Activated CD4-positive, alpha-beta T cell treated with anti-CD3 and anti-CD28 coated beads, Interleukin-2, amount 10 ng/mL, durations not matched to agents 24 days and 14 days (primary cell): Measurements from ENCODE around the gene CCNY. TPM values are rescaled to one million over a fixed set of nuclear protein-coding genes. Genes with fewer than 3 reads are reported as not detected.

Source experiments
- DNase-seq: peaks from one replicate; pipeline ENCODE4 v3.0.0; 2022
- H3K27ac Mint-ChIP-seq: one replicate; pipeline ENCODE4 v1.8.0; 2022; ENCODE audit warnings: mild to moderate bottlenecking, mixed read lengths
- H3K27me3 Mint-ChIP-seq: one replicate; pipeline ENCODE4 v1.8.0; 2022; ENCODE audit warnings: mixed read lengths
- H3K36me3 Mint-ChIP-seq: one replicate; pipeline ENCODE4 v1.8.0; 2022; ENCODE audit warnings: low read depth, mild to moderate bottlenecking, mixed read lengths
- H3K4me1 Mint-ChIP-seq: one replicate; pipeline ENCODE4 v1.8.0; 2021; ENCODE audit warnings: mixed read lengths
- H3K4me3 Mint-ChIP-seq: one replicate; pipeline ENCODE4 v1.8.0; 2022; ENCODE audit warnings: mild to moderate bottlenecking, moderate library complexity, mixed read lengths
- H3K9me3 Mint-ChIP-seq: one replicate; pipeline ENCODE4 v1.8.0; 2021; ENCODE audit warnings: mixed read lengths
- intact Hi-C: fragments of 100-400 bp; cut with micrococcal nuclease; formaldehyde crosslinking; loops from one replicate; pipeline ENCODE4 v1.15.1; 2023
- total RNA-seq: library from RNA; stranded (reverse); gene quantifications from 2 replicates; pipeline ENCODE4 v1.2.3, GENCODE V29; 2022

Gene CCNY
- total RNA-seq, 1 donor from 2014 or later, result 58.8 TPM

DNA sequence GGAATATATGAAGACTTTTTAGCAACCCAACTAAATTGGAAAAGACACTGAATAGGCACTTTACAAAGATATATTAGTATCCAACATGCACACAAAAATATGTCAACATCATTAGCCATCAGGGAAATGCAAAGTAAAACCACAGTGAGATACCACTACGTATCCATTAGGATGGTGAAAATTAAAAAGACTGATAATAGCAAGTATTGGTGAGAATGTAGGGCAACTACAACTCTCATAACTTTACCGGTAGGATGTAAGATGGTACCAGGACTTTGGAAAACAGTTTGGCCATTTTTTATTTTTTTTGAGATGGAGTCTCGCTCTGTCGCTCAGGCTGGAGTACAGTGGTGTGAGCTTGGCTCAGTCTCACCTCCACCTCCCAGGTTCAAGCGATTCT, 13.7 kb upstream of the CCNY start:
- DNase-seq, result no peak
- no peaks in the 10 kb centered on the region for H3K9me3 Mint-ChIP-seq
- H3K27me3 Mint-ChIP-seq, result no peaks in the 10 kb centered on the region
- H3K36me3 Mint-ChIP-seq, result peaks cover 47% of the 10 kb centered on the region
- H3K27ac Mint-ChIP-seq, result no peak overlapping the region
- H3K4me3 Mint-ChIP-seq, result no peak overlapping the region
- H3K4me1 Mint-ChIP-seq, result no peaks in the 10 kb centered on the region
- intact Hi-C loops, result no loop called here

GRCh38 chr10:35324196-35324595, 12.1 kb upstream of the CCNY start:
- no peak for DNase-seq
- H3K36me3 Mint-ChIP-seq, result peaks cover 37% of the 10 kb centered on the region
- intact Hi-C loops, result no loop called here
- H3K4me3 Mint-ChIP-seq, result no peak overlapping the region
- H3K4me1 Mint-ChIP-seq, result peaks cover 8% of the 10 kb centered on the region
- no peaks in the 10 kb centered on the region for H3K27me3 Mint-ChIP-seq
- no peaks in the 10 kb centered on the region for H3K9me3 Mint-ChIP-seq
- H3K27ac Mint-ChIP-seq, result no peak overlapping the region

DNA sequence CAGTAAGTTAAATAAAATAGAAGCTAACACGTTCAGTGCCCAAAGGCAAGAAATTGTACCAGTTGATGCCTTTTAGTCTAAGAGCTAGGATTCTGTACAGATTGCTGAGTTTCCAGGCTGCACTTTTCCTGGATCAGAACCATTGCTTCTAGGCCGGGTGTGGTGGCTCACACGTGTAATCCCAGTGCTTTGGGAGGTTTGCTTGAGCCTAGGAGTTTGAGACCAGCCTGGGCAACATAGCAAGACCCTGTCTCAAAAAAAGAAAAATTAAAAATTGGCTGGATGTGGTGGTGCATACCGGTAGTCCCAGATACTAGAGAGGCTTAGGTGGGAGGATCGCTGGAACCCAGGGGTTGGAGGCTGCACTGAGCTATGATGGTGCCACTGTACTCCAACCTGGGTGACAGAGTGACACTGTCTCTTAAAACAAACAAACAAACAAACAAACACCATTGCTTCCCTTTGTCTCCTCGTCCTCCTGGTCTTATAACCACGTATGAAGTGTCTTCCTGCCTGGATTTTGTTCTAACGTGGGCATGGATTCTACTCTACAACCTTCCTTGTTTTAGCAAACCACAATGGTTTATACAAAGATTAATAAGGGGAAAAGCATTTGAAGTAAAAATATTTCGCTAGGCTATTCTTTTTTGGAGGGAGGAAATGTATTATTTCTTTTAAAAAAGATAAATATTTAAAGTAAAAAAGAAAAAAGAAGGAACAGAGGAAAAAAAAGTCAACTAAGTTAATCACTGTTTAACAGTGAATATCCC, 9.7 kb upstream of the CCNY start:
- DNase-seq, result no peak
- H3K36me3 Mint-ChIP-seq, result peaks cover 24% of the 10 kb centered on the region
- no peaks in the 10 kb centered on the region for H3K27me3 Mint-ChIP-seq
- H3K27ac Mint-ChIP-seq, result no peak overlapping the region
- H3K4me1 Mint-ChIP-seq, result peaks cover 15% of the 10 kb centered on the region
- no peak overlapping the region for H3K4me3 Mint-ChIP-seq
- intact Hi-C loops, result no loop called here
- no peaks in the 10 kb centered on the region for H3K9me3 Mint-ChIP-seq

DNA sequence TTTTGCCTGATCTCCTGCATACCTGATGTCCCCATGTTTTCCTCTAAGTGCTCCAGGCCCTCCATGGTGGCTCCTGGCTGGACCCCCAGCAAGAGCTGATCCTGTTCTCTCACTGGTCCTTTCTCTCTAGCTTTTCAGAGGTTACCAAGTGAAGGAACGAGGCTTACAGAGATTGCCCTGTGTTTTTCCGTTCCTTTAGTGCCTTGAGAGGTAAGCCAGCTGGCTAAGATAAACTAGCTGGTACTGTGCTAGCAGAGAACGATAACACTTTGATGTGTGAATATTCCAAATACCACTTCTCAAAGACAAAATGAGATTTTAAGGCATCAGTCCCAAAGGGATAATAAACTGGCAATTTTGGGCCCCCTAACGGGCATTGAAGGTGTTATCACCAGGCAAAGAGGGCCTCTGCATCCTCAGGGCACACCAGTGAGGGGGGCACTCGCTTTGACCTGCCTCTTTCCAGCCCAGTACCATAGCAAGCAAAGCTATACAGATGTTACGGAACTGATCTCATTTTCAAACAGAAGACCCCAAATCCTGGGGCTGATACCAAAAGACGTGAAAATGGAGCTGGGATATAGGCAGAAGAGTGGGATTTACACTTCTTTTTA, 8.4 kb upstream of the CCNY start:
- no peak for DNase-seq
- H3K4me1 Mint-ChIP-seq, result peaks cover 19% of the 10 kb centered on the region
- no peaks in the 10 kb centered on the region for H3K9me3 Mint-ChIP-seq
- H3K36me3 Mint-ChIP-seq, result peaks cover 20% of the 10 kb centered on the region
- peak overlapping the region; percentile 56 for H3K27ac Mint-ChIP-seq
- H3K4me3 Mint-ChIP-seq, result no peak overlapping the region
- no peaks in the 10 kb centered on the region for H3K27me3 Mint-ChIP-seq
- intact Hi-C loops, result loop anchor here (1.0 kb wide), 1 partner anchor 12 kb away; no protein-coding TSS in a partner anchor

DNA sequence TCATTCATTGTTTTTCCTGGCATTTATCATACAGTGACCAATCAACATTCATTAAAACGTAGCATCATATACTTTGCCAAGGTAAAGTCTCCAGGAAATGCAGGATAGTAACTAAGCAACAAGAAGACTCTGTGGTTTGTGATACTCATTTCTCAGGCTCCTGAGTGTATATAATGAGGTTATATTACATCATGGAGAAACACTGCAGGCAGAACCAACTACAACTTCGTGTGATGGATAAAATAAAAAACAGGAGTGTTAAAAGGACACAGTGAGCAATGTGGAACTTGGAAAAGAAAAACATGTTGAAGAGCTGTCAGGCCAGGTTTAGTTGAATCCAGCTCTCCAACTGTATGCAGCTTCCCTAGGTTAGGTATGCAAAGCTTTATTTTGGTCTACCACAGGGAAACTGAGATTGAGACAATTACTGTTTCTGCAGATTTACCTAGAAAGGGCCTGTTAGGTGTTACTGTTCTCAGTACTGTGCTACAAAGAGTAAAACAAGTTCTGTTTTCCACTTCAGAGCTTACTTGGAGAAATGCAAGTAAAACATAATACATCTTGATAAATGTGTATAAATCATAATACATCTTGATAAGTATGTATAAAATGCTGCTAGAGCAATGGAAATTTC, 7.8 kb upstream of the CCNY start:
- intact Hi-C loops, result loop anchor here (1.0 kb wide), 1 partner anchor 12 kb away; no protein-coding TSS in a partner anchor
- no peaks in the 10 kb centered on the region for H3K27me3 Mint-ChIP-seq
- peaks cover 23% of the 10 kb centered on the region for H3K4me1 Mint-ChIP-seq

GRCh38 chr10:35329520-35329919, 6.8 kb upstream of the CCNY start:
- no peak overlapping the region for H3K4me3 Mint-ChIP-seq
- no peaks in the 10 kb centered on the region for H3K9me3 Mint-ChIP-seq
- intact Hi-C loops, result no loop called here
- no peak for DNase-seq
- H3K27ac Mint-ChIP-seq, result no peak overlapping the region
- peaks cover 27% of the 10 kb centered on the region for H3K4me1 Mint-ChIP-seq
- peaks cover 20% of the 10 kb centered on the region for H3K36me3 Mint-ChIP-seq
- H3K27me3 Mint-ChIP-seq, result no peaks in the 10 kb centered on the region

More for the DNA sequence above, 7.8 kb upstream of the CCNY start:
- no peaks in the 10 kb centered on the region for H3K9me3 Mint-ChIP-seq
- DNase-seq, result no peak
- H3K27ac Mint-ChIP-seq, result peak overlapping the region; percentile 56
- H3K4me3 Mint-ChIP-seq, result no peak overlapping the region
- H3K36me3 Mint-ChIP-seq, result peaks cover 21% of the 10 kb centered on the region

- peaks cover 36% of the 10 kb centered on the region for H3K4me1 Mint-ChIP-seq
Measured at GRCh38 chr10:35331894-35332640, 4.2 kb upstream of the CCNY start.

GRCh38 chr10:35334297-35334696, 2.0 kb upstream of the CCNY start:
- H3K27me3 Mint-ChIP-seq, result no peaks in the 10 kb centered on the region

More at GRCh38 chr10:35331894-35332640, 4.2 kb upstream of the CCNY start:
- Mint-ChIP-seq H3K9me3 (no peaks in the 10 kb centered on the region), H3K27me3 (no peaks in the 10 kb centered on the region), H3K36me3 (peaks cover 23% of the 10 kb centered on the region), H3K27ac (peak overlapping the region; percentile 6), H3K4me3 (no peak overlapping the region)
- intact Hi-C loops, result no loop called here
- no peak for DNase-seq

GRCh38 chr10:35335133-35336083, 901 bp upstream of the CCNY start:
- H3K9me3 Mint-ChIP-seq, result no peaks in the 10 kb centered on the region
- peaks cover 44% of the 10 kb centered on the region for H3K4me1 Mint-ChIP-seq

More at GRCh38 chr10:35334297-35334696, 2.0 kb upstream of the CCNY start:
- DNase-seq, result no peak
- Mint-ChIP-seq H3K4me3 (peak overlapping the region; percentile 49), H3K9me3 (no peaks in the 10 kb centered on the region), H3K27ac (no peak overlapping the region), H3K36me3 (peaks cover 26% of the 10 kb centered on the region), H3K4me1 (peaks cover 43% of the 10 kb centered on the region)
- intact Hi-C loops, result no loop called here

DNA sequence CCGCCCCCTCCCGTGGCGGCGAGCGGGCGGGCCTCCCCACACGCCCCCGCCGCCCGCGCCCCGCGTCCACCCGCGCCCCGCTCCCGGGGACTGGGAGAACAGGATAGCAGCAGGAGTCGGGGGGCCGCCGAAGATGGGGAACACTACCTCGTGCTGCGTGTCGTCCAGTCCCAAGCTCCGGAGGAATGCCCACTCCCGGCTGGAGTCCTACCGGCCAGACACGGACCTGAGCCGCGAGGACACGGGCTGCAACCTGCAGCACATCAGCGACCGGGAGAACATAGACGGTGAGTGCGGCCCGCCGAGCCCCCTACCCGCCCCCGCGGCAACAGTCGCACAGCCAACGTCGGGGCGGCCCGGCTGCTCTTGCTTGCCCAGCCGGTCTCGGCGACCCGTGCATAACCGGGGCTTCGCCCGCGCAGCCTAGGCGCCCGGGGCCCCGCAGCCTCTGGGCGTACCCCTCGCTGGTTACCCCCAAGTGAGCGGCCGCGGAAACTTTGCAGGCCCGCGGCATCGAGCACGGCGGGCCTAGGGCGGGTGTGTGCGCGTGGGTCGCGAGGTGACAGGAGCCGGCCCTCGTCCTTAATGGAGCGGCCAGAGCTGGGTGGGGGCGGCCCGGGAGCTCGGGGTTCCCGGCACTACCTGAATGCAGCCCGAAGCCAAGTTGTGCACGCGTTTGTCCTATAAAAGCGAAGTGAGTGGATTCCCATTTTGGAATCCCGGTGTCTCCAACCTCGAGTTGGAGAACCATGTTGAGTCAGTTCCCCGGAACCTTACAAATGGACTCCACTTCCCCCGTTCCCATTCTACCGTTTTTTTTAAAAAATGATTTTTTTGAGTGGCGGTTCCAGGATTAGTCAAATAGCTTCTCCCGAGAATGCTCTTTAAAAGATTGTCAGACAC, 863 bp downstream of the CCNY start:
- intact Hi-C loops, result loop anchor here (1.0 kb wide), 1 partner anchor 110 kb away; no protein-coding TSS in a partner anchor

More at GRCh38 chr10:35335133-35336083, 901 bp upstream of the CCNY start:
- H3K27ac Mint-ChIP-seq, result peak overlapping the region; percentile 85
- intact Hi-C loops, result no loop called here
- H3K4me3 Mint-ChIP-seq, result peak overlapping the region; percentile 85
- DNase-seq, result peak; percentile 75
- H3K27me3 Mint-ChIP-seq, result no peaks in the 10 kb centered on the region
- peaks cover 24% of the 10 kb centered on the region for H3K36me3 Mint-ChIP-seq

GRCh38 chr10:35339942-35340341, 3.6 kb downstream of the CCNY start:
- intact Hi-C loops, result loop anchor here (1.0 to 5.0 kb wide), 8 partner anchors 12 to 213 kb away; no protein-coding TSS in a partner anchor
- H3K36me3 Mint-ChIP-seq, result peaks cover 12% of the 10 kb centered on the region
- H3K4me3 Mint-ChIP-seq, result peak overlapping the region; percentile 15

More for the DNA sequence above, 863 bp downstream of the CCNY start:
- Mint-ChIP-seq H3K27me3 (no peaks in the 10 kb centered on the region), H3K36me3 (peaks cover 21% of the 10 kb centered on the region), H3K4me1 (peaks cover 55% of the 10 kb centered on the region), H3K9me3 (no peaks in the 10 kb centered on the region), H3K4me3 (peak overlapping the region; percentile 87), H3K27ac (peak overlapping the region; percentile 87)
- DNase-seq, result peak; percentile 79

DNA sequence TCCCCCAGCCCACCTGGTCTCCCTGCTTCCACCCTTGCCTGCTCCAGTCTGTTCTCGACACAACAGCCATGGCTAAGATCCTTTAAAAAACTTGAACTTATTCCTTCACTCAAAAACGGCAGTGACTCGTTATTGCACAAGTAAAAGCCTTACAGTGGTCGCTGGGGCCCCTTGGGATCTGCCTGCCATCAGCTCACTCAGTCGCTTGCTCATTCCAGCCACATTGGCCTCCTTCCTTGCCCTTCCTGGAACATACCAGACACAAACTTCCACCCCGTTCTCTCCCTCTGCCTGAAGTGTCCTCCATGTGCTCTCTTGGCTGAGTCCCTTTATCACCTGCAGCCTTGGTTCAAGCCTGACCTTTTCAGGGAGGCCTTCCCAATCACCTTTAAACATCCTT, 4.7 kb downstream of the CCNY start:
- peaks cover 10% of the 10 kb centered on the region for H3K36me3 Mint-ChIP-seq
- peak; percentile 62 for DNase-seq
- H3K9me3 Mint-ChIP-seq, result no peaks in the 10 kb centered on the region
- H3K4me1 Mint-ChIP-seq, result peaks cover 53% of the 10 kb centered on the region
- H3K4me3 Mint-ChIP-seq, result peak overlapping the region; percentile 44
- peak overlapping the region; percentile 80 for H3K27ac Mint-ChIP-seq
- H3K27me3 Mint-ChIP-seq, result no peaks in the 10 kb centered on the region
- intact Hi-C loops, result loop anchor here (1.0 to 5.0 kb wide), 9 partner anchors 13 to 214 kb away; no protein-coding TSS in a partner anchor

More at GRCh38 chr10:35339942-35340341, 3.6 kb downstream of the CCNY start:
- peak overlapping the region; percentile 77 for H3K27ac Mint-ChIP-seq
- H3K27me3 Mint-ChIP-seq, result no peaks in the 10 kb centered on the region
- peak; percentile 71 for DNase-seq
- peaks cover 57% of the 10 kb centered on the region for H3K4me1 Mint-ChIP-seq
- H3K9me3 Mint-ChIP-seq, result no peaks in the 10 kb centered on the region
